GM23338 (cell line): Measurements from ENCODE around the gene NDUFS6. TPM values are rescaled to one million over a fixed set of nuclear protein-coding genes. Genes with fewer than 3 reads are reported as not detected.
A peak's percentile ranks its signal among the peaks of the same experiment; 100 is the strongest.

Experiments
- ATAC-seq: fragments of 200-7000 bp; cut with Tn5 transposase; 3 replicates; pipeline ENCODE4 v1.9.1; 2020
- DNase-seq: peaks from one replicate; pipeline ENCODE4 v3.0.0-alpha.2; 2015; ENCODE audit warnings: low spot score
- H2AFZ ChIP-seq: fragments of 200-600 bp; sonication (generic); 2 replicates; pipeline ENCODE4 v1.8.0; 2016; ENCODE audit warnings: antibody characterized with exemption, mild to moderate bottlenecking, moderate library complexity
- H3F3A ChIP-seq: fragments of 200-600 bp; sonication (generic); replicated peaks from 2 replicates; pipeline ENCODE4 v1.8.0; 2017; ENCODE audit warnings: antibody characterized with exemption, mixed run types, low read depth
- H3K27ac ChIP-seq: fragments of 200-600 bp; sonication (generic); 2 replicates; pipeline ENCODE4 v1.6.1; 2016; ENCODE audit warnings: low read depth
- H3K27me3 ChIP-seq: fragments of 200-600 bp; sonication (generic); 2 replicates; pipeline ENCODE4 v1.8.0; 2016; ENCODE audit warnings: mild to moderate bottlenecking, mixed run types, moderate library complexity; ENCODE audit not compliant: insufficient read depth
- H3K36me3 ChIP-seq: fragments of 200-600 bp; sonication (generic); 2 replicates; pipeline ENCODE4 v1.8.0; 2016; ENCODE audit warnings: mild to moderate bottlenecking; ENCODE audit not compliant: insufficient read depth
- H3K4me1 ChIP-seq: fragments of 200-600 bp; sonication (generic); 2 replicates; pipeline ENCODE4 v1.8.0; 2016; ENCODE audit warnings: mild to moderate bottlenecking, moderate library complexity; ENCODE audit not compliant: insufficient read depth
- H3K4me2 ChIP-seq: fragments of 200-600 bp; sonication (generic); 2 replicates; pipeline ENCODE4 v1.7.1; 2017; ENCODE audit warnings: mixed run types
- H3K4me3 ChIP-seq: fragments of 200-600 bp; sonication (generic); 2 replicates; pipeline ENCODE4 v1.6.1; 2016; ENCODE audit warnings: mixed run types
- H3K79me2 ChIP-seq: fragments of 200-600 bp; sonication (generic); replicated peaks from 2 replicates; pipeline ENCODE4 v1.8.0; 2017; ENCODE audit warnings: mild to moderate bottlenecking; ENCODE audit not compliant: insufficient read depth
- H3K9me2 ChIP-seq: fragments of 200-600 bp; sonication (generic); 2 replicates; pipeline ENCODE4 v1.8.0; 2017; ENCODE audit not compliant: insufficient read depth
- H4K20me1 ChIP-seq: fragments of 200-600 bp; sonication (generic); replicated peaks from 2 replicates; pipeline ENCODE4 v1.8.0; 2017; ENCODE audit warnings: mild to moderate bottlenecking; ENCODE audit not compliant: insufficient read depth
- H3K27ac Mint-ChIP-seq: 2 replicates; pipeline ENCODE4 v1.8.0; 2020; ENCODE audit warnings: inconsistent platforms, mild to moderate bottlenecking, moderate library complexity, mixed read lengths
- H3K27me3 Mint-ChIP-seq: 3 replicates; pipeline ENCODE4 v1.8.0; 2022; ENCODE audit warnings: low read depth, mild to moderate bottlenecking, moderate library complexity, mixed read lengths, inconsistent platforms; ENCODE audit not compliant: insufficient read depth, poor library complexity
- H3K36me3 Mint-ChIP-seq: 3 replicates; pipeline ENCODE4 v1.8.0; 2021; ENCODE audit warnings: low read depth, mild to moderate bottlenecking, inconsistent platforms, moderate library complexity, mixed read lengths
- H3K4me1 Mint-ChIP-seq: 3 replicates; pipeline ENCODE4 v1.8.0; 2020; ENCODE audit warnings: mild to moderate bottlenecking, inconsistent platforms, mixed read lengths
- H3K4me3 Mint-ChIP-seq: 3 replicates; pipeline ENCODE4 v1.8.0; 2021; ENCODE audit warnings: moderate library complexity, mild to moderate bottlenecking, inconsistent platforms, mixed read lengths
- H3K9me3 Mint-ChIP-seq: 3 replicates; pipeline ENCODE4 v1.8.0; 2020; ENCODE audit warnings: moderate library complexity, mild to moderate bottlenecking, inconsistent platforms, mixed read lengths
- CREB1 ChIP-seq: fragments of 250-450 bp; sonication (Bioruptor Pico); IDR thresholded peaks from 2 replicates; pipeline ENCODE4 v1.5.0; 2020; ENCODE audit warnings: low read depth, mild to moderate bottlenecking, moderate library complexity
- EZH2 ChIP-seq: fragments of 200-600 bp; sonication (generic); IDR thresholded peaks from one replicate; pipeline ENCODE4 v1.8.0; 2017; ENCODE audit warnings: antibody characterized with exemption, mild to moderate bottlenecking, low read depth; ENCODE audit not compliant: unreplicated experiment
- EZH2phosphoT487 ChIP-seq: fragments of 200-600 bp; sonication (generic); IDR thresholded peaks from one replicate; pipeline ENCODE4 v1.8.1; 2018; ENCODE audit warnings: antibody characterized with exemption; ENCODE audit not compliant: unreplicated experiment
- JUNB ChIP-seq: IDR thresholded peaks from one replicate; pipeline ENCODE4 v1.6.1; 2016; ENCODE audit warnings: antibody characterized with exemption; ENCODE audit not compliant: unreplicated experiment
- NANOG ChIP-seq: IDR thresholded peaks from 2 replicates; pipeline ENCODE4 v1.6.1; 2016; ENCODE audit warnings: antibody characterized with exemption, borderline replicate concordance
- POLR2AphosphoS5 ChIP-seq: IDR thresholded peaks from 2 replicates; pipeline ENCODE4 v1.6.1; 2016; ENCODE audit warnings: antibody characterized with exemption, low read depth
- STAT1 ChIP-seq: IDR thresholded peaks from one replicate; pipeline ENCODE4 v1.6.1; 2016; ENCODE audit warnings: antibody characterized with exemption; ENCODE audit not compliant: unreplicated experiment
- ZNF114 ChIP-seq: fragments of 250-450 bp; sonication (Bioruptor Pico); IDR thresholded peaks from 2 replicates; pipeline ENCODE4 v1.5.0; 2020; ENCODE audit warnings: mild to moderate bottlenecking, moderate library complexity
- ZNF331 ChIP-seq: fragments of 250-450 bp; sonication (Bioruptor Pico); IDR thresholded peaks from 2 replicates; pipeline ENCODE4 v1.5.0; 2020; ENCODE audit warnings: low read depth, mild to moderate bottlenecking, moderate library complexity
- polyA plus RNA-seq: library from polyadenylated mRNA; unstranded; fragments of >200 nt; fragmentation: Nextera tagmentation; extraction: Ambion mirVana; gene quantifications from 2 replicates; pipeline ENCODE4 v1.2.1, GENCODE V29; 2016
- total RNA-seq: library from RNA; depleted of rRNA; stranded (reverse); fragments of >200 nt; shearing (Covaris generic); gene quantifications from 2 replicates; pipeline ENCODE4 v1.2.3, GENCODE V29; 2014
- TF ChIP-seq, protein P1 (sequence below): IDR thresholded peaks from 2 replicates; pipeline ENCODE4 v1.6.1; 2016; ENCODE audit warnings: antibody characterized with exemption
- TF ChIP-seq, protein P2 (sequence below), 2 experiments: fragments of 200-600 bp in 1 of 2; sonication (generic) in 1 of 2; conservative IDR thresholded peaks; 2 replicates each; pipeline versions ENCODE4 v1.5.1 to v1.6.1; 2016 to 2017; ENCODE audit warnings: antibody characterized with exemption in 2 of 2, low read depth in 2 of 2, mild to moderate bottlenecking in 2 of 2, moderate library complexity in 1 of 2
- TF ChIP-seq, protein P3 (sequence below): fragments of 250-450 bp; sonication (Bioruptor Pico); IDR thresholded peaks from 2 replicates; pipeline ENCODE4 v1.5.0; 2020; ENCODE audit warnings: mild to moderate bottlenecking, moderate library complexity
- TF ChIP-seq, protein P4 (sequence below): IDR thresholded peaks from one replicate; pipeline ENCODE4 v1.6.1; 2018; ENCODE audit warnings: antibody characterized with exemption; ENCODE audit not compliant: unreplicated experiment

Gene NDUFS6
- total and polyA plus RNA-seq, 2 experiments from 2014 or later = 94.8 to 289 TPM

DNA sequence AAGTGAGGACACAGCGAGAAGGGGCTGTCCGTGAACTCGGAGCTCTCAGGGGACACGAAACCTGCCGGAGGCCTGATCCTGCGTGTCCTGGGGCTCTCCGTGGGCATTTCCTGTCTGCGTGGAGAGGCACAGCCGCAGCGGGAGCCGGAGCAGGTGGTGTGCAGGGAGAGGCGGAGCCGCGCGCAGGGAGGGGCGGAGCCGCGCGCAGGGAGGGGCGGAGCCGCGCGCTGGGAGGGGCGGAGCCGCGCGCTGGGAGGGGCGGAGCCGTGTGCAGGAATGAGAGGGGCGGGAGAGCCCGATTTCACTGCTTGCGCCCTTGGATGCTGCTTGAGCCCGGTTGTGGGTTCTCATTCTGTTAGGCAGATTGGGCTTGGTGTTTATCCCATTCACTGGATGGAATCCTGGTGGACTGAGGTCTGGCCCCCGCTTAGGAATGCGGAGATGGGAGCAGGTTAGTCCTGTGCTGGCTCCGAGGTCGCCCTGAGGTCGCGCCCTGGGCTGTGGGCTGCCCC lies 26.7 kb downstream of the NDUFS6 start:
- Histone ChIP-seq H3K4me1 (peaks cover 11% of the 10 kb centered on the region; the same call in 1 of the 2 replicates), H3K9me2 (no peaks in the 10 kb centered on the region), H3K36me3 (no peaks in the 10 kb centered on the region), H4K20me1 (peaks cover 14% of the 10 kb centered on the region), H3F3A (no peaks in the 10 kb centered on the region), H2AFZ (peak overlapping the region; percentile 38), H3K27ac (no peak overlapping the region), H3K4me3 (peak overlapping the region; percentile 41), H3K4me2 (peak overlapping the region; percentile 60; the same call in 1 of the 2 replicates), H3K27me3 (no peaks in the 10 kb centered on the region), H3K79me2 (no peaks in the 10 kb centered on the region)
- no peak for TF ChIP-seq ZNF331 (CRISPR knock-in tag)
- TF ChIP-seq ZNF114 (CRISPR knock-in tag) = no peak
- no peak; the same call in 1 of the 2 replicates for TF ChIP-seq POLR2AphosphoS5
- TF ChIP-seq JUNB = no peak
- TF ChIP-seq, protein P1, sequence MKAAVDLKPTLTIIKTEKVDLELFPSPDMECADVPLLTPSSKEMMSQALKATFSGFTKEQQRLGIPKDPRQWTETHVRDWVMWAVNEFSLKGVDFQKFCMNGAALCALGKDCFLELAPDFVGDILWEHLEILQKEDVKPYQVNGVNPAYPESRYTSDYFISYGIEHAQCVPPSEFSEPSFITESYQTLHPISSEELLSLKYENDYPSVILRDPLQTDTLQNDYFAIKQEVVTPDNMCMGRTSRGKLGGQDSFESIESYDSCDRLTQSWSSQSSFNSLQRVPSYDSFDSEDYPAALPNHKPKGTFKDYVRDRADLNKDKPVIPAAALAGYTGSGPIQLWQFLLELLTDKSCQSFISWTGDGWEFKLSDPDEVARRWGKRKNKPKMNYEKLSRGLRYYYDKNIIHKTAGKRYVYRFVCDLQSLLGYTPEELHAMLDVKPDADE = no peak
- TF ChIP-seq, protein P2, sequence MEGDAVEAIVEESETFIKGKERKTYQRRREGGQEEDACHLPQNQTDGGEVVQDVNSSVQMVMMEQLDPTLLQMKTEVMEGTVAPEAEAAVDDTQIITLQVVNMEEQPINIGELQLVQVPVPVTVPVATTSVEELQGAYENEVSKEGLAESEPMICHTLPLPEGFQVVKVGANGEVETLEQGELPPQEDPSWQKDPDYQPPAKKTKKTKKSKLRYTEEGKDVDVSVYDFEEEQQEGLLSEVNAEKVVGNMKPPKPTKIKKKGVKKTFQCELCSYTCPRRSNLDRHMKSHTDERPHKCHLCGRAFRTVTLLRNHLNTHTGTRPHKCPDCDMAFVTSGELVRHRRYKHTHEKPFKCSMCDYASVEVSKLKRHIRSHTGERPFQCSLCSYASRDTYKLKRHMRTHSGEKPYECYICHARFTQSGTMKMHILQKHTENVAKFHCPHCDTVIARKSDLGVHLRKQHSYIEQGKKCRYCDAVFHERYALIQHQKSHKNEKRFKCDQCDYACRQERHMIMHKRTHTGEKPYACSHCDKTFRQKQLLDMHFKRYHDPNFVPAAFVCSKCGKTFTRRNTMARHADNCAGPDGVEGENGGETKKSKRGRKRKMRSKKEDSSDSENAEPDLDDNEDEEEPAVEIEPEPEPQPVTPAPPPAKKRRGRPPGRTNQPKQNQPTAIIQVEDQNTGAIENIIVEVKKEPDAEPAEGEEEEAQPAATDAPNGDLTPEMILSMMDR (conservative IDR thresholded peaks at IDR 0.05; ENCODE audit: low read depth in 2 of 2) = no peak
- TF ChIP-seq STAT1 = no peak
- TF ChIP-seq NANOG = no peak
- TF ChIP-seq, protein P3, sequence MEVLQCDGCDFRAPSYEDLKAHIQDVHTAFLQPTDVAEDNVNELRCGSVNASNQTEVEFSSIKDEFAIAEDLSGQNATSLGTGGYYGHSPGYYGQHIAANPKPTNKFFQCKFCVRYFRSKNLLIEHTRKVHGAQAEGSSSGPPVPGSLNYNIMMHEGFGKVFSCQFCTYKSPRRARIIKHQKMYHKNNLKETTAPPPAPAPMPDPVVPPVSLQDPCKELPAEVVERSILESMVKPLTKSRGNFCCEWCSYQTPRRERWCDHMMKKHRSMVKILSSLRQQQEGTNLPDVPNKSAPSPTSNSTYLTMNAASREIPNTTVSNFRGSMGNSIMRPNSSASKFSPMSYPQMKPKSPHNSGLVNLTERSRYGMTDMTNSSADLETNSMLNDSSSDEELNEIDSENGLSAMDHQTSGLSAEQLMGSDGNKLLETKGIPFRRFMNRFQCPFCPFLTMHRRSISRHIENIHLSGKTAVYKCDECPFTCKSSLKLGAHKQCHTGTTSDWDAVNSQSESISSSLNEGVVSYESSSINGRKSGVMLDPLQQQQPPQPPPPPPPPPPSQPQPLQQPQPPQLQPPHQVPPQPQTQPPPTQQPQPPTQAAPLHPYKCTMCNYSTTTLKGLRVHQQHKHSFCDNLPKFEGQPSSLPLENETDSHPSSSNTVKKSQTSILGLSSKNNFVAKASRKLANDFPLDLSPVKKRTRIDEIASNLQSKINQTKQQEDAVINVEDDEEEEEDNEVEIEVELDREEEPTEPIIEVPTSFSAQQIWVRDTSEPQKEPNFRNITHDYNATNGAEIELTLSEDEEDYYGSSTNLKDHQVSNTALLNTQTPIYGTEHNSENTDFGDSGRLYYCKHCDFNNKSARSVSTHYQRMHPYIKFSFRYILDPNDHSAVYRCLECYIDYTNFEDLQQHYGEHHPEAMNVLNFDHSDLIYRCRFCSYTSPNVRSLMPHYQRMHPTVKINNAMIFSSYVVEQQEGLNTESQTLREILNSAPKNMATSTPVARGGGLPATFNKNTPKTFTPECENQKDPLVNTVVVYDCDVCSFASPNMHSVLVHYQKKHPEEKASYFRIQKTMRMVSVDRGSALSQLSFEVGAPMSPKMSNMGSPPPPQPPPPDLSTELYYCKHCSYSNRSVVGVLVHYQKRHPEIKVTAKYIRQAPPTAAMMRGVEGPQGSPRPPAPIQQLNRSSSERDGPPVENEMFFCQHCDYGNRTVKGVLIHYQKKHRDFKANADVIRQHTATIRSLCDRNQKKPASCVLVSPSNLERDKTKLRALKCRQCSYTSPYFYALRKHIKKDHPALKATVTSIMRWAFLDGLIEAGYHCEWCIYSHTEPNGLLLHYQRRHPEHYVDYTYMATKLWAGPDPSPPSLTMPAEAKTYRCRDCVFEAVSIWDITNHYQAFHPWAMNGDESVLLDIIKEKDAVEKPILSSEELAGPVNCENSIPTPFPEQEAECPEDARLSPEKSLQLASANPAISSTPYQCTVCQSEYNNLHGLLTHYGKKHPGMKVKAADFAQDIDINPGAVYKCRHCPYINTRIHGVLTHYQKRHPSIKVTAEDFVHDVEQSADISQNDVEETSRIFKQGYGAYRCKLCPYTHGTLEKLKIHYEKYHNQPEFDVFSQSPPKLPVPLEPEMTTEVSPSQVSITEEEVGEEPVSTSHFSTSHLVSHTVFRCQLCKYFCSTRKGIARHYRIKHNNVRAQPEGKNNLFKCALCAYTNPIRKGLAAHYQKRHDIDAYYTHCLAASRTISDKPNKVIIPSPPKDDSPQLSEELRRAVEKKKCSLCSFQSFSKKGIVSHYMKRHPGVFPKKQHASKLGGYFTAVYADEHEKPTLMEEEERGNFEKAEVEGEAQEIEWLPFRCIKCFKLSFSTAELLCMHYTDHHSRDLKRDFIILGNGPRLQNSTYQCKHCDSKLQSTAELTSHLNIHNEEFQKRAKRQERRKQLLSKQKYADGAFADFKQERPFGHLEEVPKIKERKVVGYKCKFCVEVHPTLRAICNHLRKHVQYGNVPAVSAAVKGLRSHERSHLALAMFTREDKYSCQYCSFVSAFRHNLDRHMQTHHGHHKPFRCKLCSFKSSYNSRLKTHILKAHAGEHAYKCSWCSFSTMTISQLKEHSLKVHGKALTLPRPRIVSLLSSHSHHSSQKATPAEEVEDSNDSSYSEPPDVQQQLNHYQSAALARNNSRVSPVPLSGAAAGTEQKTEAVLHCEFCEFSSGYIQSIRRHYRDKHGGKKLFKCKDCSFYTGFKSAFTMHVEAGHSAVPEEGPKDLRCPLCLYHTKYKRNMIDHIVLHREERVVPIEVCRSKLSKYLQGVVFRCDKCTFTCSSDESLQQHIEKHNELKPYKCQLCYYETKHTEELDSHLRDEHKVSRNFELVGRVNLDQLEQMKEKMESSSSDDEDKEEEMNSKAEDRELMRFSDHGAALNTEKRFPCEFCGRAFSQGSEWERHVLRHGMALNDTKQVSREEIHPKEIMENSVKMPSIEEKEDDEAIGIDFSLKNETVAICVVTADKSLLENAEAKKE (CRISPR knock-in tag) = no peak
- no peak for TF ChIP-seq EZH2
- no peak for TF ChIP-seq CREB1 (CRISPR knock-in tag)
- no peak for TF ChIP-seq EZH2phosphoT487
- TF ChIP-seq, protein P4, sequence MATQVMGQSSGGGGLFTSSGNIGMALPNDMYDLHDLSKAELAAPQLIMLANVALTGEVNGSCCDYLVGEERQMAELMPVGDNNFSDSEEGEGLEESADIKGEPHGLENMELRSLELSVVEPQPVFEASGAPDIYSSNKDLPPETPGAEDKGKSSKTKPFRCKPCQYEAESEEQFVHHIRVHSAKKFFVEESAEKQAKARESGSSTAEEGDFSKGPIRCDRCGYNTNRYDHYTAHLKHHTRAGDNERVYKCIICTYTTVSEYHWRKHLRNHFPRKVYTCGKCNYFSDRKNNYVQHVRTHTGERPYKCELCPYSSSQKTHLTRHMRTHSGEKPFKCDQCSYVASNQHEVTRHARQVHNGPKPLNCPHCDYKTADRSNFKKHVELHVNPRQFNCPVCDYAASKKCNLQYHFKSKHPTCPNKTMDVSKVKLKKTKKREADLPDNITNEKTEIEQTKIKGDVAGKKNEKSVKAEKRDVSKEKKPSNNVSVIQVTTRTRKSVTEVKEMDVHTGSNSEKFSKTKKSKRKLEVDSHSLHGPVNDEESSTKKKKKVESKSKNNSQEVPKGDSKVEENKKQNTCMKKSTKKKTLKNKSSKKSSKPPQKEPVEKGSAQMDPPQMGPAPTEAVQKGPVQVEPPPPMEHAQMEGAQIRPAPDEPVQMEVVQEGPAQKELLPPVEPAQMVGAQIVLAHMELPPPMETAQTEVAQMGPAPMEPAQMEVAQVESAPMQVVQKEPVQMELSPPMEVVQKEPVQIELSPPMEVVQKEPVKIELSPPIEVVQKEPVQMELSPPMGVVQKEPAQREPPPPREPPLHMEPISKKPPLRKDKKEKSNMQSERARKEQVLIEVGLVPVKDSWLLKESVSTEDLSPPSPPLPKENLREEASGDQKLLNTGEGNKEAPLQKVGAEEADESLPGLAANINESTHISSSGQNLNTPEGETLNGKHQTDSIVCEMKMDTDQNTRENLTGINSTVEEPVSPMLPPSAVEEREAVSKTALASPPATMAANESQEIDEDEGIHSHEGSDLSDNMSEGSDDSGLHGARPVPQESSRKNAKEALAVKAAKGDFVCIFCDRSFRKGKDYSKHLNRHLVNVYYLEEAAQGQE = no peak
- H3K27me3 Mint-ChIP-seq = peaks cover 13% of the 10 kb centered on the region
- peak; percentile 73 for ATAC-seq
- H3K4me3 Mint-ChIP-seq = 0 out of 3 replicates have a peak overlapping the region, but pooled peaks have one; percentile 32
- no peaks in the 10 kb centered on the region for H3K9me3 Mint-ChIP-seq
- DNase-seq = peak; percentile 74
- H3K4me1 Mint-ChIP-seq = peaks cover 33% of the 10 kb centered on the region
- peaks cover 8% of the 10 kb centered on the region; the same call in 2 of the 3 replicates for H3K36me3 Mint-ChIP-seq
- H3K27ac Mint-ChIP-seq = no peak overlapping the region
